Stimulated activated CD8-positive, alpha-beta memory T cell treated with anti-CD3 and anti-CD28 coated beads, Interleukin-4, amount 100 ng/mL, for 4 hours (primary cell): ENCODE measurements around the gene PBX1.

ENCODE experiments used
- DNase-seq, 2 donors: peaks; one replicate each; pipeline ENCODE4 v3.0.0-alpha.2; 2020; ENCODE audit warnings: low read depth in 2 of 2, low spot score in 1 of 2

The PBX1 gene

GRCh38 chr1:164855716-164856329 lies 296.8 kb downstream of the PBX1 start:
- no peak for DNase-seq

DNA sequence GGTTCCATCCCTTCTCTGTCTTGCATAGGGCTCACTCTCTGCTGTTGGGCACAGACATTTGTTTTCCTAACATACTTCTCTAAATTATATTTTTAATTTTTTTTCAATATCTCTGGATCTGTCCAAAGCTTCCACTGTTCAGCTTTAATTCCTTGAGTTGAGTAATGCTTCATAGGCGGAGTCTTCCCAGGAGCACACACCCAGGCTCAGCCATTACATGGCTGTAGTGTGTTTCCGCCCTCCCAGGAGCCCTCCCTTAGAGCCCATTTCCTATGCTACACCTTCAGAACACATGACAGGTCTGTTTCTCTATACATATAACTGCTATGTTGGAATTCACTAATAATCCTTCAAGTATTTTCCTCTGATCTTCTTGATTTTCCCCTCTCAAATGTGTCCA lies 297.4 kb downstream of the PBX1 start:
- no peak for DNase-seq

DNA sequence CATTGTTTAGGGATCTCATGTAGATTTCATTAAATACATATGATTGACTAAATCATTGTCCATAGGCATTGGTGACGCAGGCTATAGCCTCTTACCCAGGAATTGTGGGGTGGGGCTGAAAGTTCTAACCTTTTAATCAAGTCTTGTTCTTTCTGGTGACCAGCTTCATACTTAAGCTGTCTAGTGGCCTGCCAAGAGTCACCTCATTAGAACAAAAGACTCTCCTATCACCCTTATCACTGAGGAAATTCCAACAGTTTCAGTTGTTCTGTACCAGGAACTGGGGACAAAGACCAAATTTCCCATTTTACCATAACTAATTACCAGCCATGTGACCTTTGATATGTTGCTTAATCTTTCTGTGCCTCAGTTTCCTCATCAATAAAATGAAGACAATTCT lies 298.5 kb downstream of the PBX1 start:
- no peak for DNase-seq

DNA sequence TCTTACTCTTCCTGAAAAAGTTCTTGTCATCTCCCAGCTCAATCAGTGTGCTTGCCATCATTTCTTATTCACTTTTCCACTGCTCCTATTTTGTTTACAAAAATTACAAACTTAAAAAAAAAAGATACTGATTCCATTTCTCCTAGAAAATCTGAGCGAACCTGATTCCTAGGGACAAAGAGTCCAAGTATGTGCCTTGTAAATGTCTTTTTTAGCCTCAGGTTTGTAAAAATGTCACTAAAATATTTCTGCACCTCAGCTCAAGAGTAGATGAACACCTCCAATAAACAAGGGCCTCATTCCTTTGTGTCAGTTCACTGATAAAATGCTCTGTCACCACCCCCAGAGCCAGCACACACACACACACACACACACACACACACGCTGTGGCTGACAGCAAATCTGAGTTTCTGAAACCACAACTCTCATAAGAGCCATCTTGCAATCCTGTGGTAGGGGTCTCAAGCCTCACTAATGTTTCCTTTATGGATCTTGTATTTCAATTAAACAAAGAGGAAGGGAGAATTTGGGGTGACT lies 299.2 kb downstream of the PBX1 start:
- no peak for DNase-seq

DNA sequence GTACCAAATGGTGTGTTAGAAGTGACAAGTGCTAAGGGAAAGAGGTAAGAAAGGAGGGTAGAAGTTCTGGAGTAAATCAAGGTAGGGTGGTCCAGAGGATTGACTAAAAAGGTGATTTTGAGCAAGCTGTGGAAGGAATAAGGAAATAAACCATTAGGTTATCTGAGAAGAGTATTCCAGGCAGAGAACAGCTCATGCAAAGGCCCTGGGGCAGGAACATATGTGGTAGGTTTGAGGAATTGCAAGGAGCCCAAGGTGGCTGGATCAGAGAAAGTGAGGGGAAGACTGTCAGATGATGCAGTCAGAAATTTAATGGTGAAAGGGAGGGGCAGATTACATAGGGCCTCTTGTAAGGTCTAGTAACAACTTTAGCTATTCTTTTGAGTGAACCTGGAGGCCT lies 302.6 kb downstream of the PBX1 start:
- no peak for DNase-seq

DNA sequence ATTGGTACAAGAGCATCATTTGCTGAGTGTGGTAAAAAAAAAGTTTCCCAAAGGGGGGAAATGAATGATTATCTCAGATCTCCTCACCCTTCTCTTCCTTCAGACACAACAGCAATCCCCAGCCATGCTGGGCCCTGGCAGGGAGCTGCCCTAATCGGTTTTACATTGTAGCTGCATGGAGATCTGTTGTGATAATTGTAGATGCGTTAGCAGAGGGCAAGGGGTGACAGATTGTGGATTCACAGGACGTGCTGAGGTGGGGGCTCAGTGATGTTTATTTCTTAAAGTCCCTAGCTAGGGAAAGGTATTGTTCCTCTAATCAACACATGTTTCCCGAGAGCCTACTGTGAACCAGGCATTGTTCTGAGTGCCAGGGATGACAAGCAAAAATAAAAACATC lies 304.1 kb downstream of the PBX1 start:
- DNase-seq, result no peak

DNA sequence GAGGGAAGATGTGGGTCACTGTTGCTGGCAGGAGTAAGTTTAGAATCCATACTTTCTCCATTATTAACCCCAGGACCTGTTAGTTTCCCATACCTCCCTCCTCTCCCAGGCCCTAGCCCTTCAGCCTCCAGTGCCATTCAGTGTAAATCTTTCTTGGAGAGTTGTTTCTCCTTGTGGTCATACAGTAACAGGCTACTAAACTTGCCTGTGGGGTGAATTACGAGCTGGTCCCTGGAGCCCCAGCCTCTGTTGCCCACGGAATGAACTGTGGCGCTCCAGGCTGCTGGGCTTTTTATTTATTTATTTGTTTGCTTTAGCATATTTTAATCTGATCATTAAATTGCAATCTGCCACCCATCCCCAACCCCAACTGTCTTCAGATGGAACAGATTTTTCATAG lies 305.2 kb downstream of the PBX1 start:
- no peak for DNase-seq

GRCh38 chr1:164865385-164865784 lies 306.4 kb downstream of the PBX1 start:
- DNase-seq, result no peak

- DNase-seq, result no peak
Measured at GRCh38 chr1:164867590-164867989, 308.6 kb downstream of the PBX1 start.

DNA sequence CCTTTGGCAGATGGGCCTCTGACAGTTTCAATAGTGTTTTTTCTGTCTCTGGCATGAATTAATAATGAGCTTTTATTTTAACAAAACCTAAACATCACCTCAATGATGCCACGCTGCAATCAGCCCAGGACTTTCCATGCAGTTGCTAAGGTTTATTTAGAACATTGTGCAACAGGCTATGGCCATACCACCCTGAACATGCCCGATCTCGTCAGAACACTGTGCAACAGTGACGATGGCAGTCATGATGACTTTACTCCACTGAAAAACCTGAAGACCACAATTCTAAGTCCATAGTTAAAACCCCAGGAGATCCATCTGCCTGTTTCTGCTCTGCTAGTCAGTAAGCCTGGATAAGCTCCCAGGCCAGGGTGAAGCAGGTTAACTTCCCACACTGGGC lies 310.0 kb downstream of the PBX1 start:
- DNase-seq, result no peak

DNA sequence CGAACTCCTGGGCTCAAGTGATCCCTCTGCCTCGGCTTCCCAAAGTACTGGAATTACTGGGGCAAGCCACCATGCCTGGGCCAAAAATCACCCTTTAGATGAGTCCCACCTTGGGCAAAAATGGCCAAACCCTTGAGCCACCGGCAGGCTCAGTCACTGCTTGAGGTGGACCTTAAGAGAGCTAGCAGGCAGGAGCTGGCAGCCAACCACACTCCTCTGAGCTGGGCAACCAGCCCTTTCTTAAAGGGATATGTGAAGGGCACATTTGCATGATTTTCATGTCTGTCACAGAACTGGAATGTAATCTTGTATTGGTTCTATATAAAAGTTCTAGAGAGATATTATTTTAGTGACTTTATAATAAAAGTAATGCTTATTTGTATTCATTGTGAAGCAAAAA lies 316.5 kb downstream of the PBX1 start:
- DNase-seq, result no peak

- DNase-seq, result no peak
Measured at GRCh38 chr1:164876398-164877116, 317.6 kb downstream of the PBX1 start.

GRCh38 chr1:164880199-164880598 lies 321.2 kb downstream of the PBX1 start:
- DNase-seq, result no peak

GRCh38 chr1:164880644-164881043 lies 321.7 kb downstream of the PBX1 start:
- DNase-seq, result no peak

DNA sequence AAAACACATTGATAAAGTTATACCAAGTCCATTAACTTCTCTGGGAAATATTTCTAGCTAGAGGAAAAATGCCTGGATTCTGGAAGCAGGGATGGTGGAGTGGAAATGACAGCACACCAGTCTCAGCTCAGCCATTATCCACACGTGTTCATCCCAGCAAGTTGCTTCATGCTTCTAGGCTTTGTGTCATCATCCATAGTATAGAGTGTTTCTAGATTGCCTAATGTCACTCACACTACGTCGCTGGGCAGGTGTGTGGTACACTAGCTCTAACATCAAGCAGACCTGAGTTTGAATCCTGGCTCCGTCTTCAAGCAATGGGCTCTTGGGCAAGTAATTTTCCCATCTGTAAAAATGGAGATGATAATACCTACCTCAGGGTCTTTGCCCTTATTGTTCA lies 326.3 kb downstream of the PBX1 start:
- DNase-seq, result no peak

DNA sequence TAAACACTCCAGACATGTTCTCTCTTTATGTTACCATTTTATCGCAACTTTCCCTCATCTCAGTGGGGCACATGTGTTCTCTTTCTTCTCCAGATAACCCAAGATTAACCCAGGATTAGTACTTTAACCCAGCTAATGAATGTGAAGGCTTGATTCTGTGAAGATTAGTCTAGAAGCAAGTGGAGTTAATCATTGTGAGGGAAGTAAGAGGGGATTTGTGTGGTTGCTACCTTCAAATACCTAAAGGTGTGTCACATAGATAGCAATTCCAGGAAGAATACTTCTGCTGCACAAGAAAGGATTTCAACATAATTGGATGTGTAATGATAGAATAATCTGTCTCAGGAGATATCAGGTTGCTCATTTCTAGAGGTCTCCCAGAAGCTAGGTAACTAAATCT lies 327.1 kb downstream of the PBX1 start:
- DNase-seq, result no peak

GRCh38 chr1:164891615-164892014 lies 332.6 kb downstream of the PBX1 start:
- no peak for DNase-seq

DNA sequence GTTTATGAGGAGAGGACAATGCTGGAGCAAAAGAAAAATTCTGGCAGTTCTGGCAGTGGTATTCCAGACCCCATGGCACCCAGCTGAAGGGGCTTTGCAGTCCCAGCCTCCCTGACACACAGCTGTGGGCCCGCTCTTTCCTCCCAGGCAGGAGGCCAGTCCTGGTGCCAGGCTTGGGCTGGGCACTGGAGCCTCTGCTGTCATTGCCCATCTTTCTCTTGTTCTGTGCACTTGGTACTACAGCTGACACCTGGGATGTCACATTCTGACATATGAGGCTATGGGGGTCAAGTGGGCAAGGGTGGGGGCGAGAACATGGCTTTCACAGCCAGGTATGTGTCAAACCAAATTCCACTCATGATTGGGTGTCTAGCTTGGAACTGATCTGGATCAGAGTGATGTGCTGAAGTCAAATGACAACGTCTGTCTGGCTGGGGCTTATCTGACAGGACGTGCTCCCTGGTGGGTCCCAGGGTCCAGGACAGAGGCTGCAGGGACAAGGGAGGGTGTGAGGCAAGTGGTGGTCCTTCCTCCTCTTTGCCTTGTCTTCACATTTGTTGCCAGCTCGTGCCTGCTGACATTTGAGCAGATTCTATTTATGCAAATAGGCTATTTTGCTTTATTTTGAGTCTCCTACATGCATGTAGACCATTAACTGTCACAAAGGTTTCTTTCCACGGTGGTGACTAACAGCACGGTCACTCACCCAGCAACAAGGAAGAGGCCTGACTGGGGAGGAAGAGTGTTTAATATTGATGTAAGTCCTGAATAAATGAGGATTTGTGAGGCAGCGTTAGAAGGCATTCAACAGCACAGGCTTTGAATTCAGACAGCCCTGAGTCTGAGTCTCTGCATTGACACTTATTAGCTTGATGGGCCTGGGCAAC lies 336.3 kb downstream of the PBX1 start:
- DNase-seq, result no peak

GRCh38 chr1:164901031-164901430 lies 342.0 kb downstream of the PBX1 start:
- no peak for DNase-seq
